Natural killer cell (primary cell): Measurements from ENCODE around the gene TAS2R41. TPM values are rescaled to one million over a fixed set of nuclear protein-coding genes. Genes with fewer than 3 reads are reported as not detected.

Experiments used
- ATAC-seq, 3 donors: fragments of 150-1000 bp in 2 of 3; fragments of 200-7000 bp in 1 of 3; cut with Tn5 transposase; 1 replicate in 1 of 3; 2 replicates in 2 of 3; pipeline ENCODE4 v1.10.0; 2021; ENCODE audit warnings: mild to moderate bottlenecking in 2 of 3, moderate library complexity in 2 of 3
- DNase-seq, 2 donors: peaks; one replicate each; pipeline versions ENCODE4 v3.0.0 to v3.0.0-alpha.2; 2013 to 2021; ENCODE audit warnings: mixed read lengths in 1 of 2
- H3K27ac ChIP-seq: one replicate; pipeline ENCODE4 v1.5.1; 2013; ENCODE audit warnings: mild to moderate bottlenecking, low read length
- H3K27me3 ChIP-seq: one replicate; pipeline ENCODE4 v1.6.1; 2013; ENCODE audit warnings: low read length; ENCODE audit not compliant: control insufficient read depth, insufficient read depth
- H3K36me3 ChIP-seq: one replicate; pipeline ENCODE4 v1.6.1; 2013; ENCODE audit warnings: low read length; ENCODE audit not compliant: control insufficient read depth, insufficient read depth
- H3K4me1 ChIP-seq: one replicate; pipeline ENCODE4 v1.6.1; 2013; ENCODE audit warnings: low read length; ENCODE audit not compliant: control insufficient read depth, insufficient read depth
- H3K4me3 ChIP-seq: one replicate; pipeline ENCODE4 v1.5.1; 2013; ENCODE audit warnings: low read length
- H3K9me3 ChIP-seq: one replicate; pipeline ENCODE4 v1.6.1; 2013; ENCODE audit warnings: low read length; ENCODE audit not compliant: control insufficient read depth, insufficient read depth
- H3K27ac Mint-ChIP-seq, 2 donors: one replicate each; pipeline ENCODE4 v1.8.0; 2022; ENCODE audit warnings: mild to moderate bottlenecking in 2 of 2, mixed read lengths in 2 of 2, moderate library complexity in 1 of 2
- H3K27me3 Mint-ChIP-seq, 2 donors: one replicate each; pipeline ENCODE4 v1.8.0; 2022; ENCODE audit warnings: low read depth in 2 of 2, mixed read lengths in 2 of 2
- H3K36me3 Mint-ChIP-seq: one replicate; pipeline ENCODE4 v1.8.0; 2022; ENCODE audit warnings: mixed read lengths
- H3K4me1 Mint-ChIP-seq, 2 donors: one replicate each; pipeline ENCODE4 v1.8.0; 2022; ENCODE audit warnings: mixed read lengths in 2 of 2
- H3K4me3 Mint-ChIP-seq: one replicate; pipeline ENCODE4 v1.8.0; 2022; ENCODE audit warnings: mild to moderate bottlenecking, moderate library complexity, mixed read lengths
- H3K9me3 Mint-ChIP-seq, 2 donors: one replicate each; pipeline ENCODE4 v1.8.0; 2022; ENCODE audit warnings: mixed read lengths in 2 of 2
- WGBS: methylation state at CpG from one replicate; pipeline ENCODE4 v1.1.7; 2013; ENCODE audit warnings: missing lambda C conversion rate; ENCODE audit not compliant: insufficient coverage; 5-methylcytosine and 5-hydroxymethylcytosine counted together
- intact Hi-C: fragments of 100-400 bp; cut with micrococcal nuclease; formaldehyde crosslinking; loops from one replicate; pipeline ENCODE4 v1.14.2; 2022
- total RNA-seq, 4 donors: library from RNA; stranded (reverse); fragments of 120-200 nt in 1 of 4; gene quantifications; one replicate each; pipeline versions ENCODE4 v1.2.3 to v1.2.4, GENCODE V29; 2013 to 2022
- TF ChIP-seq, protein P1 (sequence below): fragments of 200-600 bp; IDR thresholded peaks from one replicate; pipeline ENCODE4 v1.8.0; 2022; ENCODE audit warnings: antibody characterized with exemption

Gene TAS2R41
- total RNA-seq, 3 donors from 2014 or later (not counting 1 experiment from before 2014, with no cell fraction given), result not detected

- intact Hi-C loops, result no loop called here
- Histone ChIP-seq H3K4me3 (no peak overlapping the region), H3K9me3 (no peaks in the 10 kb centered on the region), H3K27me3 (no peaks in the 10 kb centered on the region), H3K4me1 (no peaks in the 10 kb centered on the region), H3K36me3 (no peaks in the 10 kb centered on the region), H3K27ac (no peak overlapping the region)
- Mint-ChIP-seq H3K27me3 (peaks cover 0 to under 1% of the 10 kb centered on the region in 2 donors), H3K36me3 (no peaks in the 10 kb centered on the region), H3K4me1 (no peaks in the 10 kb centered on the region), H3K9me3 (no peaks in the 10 kb centered on the region), H3K27ac (no peak overlapping the region), H3K4me3 (no peak overlapping the region)
- 73% methylated on average over 1 of the region's 1 CpG for WGBS
- ATAC-seq, result no peak
- TF ChIP-seq, protein P1, sequence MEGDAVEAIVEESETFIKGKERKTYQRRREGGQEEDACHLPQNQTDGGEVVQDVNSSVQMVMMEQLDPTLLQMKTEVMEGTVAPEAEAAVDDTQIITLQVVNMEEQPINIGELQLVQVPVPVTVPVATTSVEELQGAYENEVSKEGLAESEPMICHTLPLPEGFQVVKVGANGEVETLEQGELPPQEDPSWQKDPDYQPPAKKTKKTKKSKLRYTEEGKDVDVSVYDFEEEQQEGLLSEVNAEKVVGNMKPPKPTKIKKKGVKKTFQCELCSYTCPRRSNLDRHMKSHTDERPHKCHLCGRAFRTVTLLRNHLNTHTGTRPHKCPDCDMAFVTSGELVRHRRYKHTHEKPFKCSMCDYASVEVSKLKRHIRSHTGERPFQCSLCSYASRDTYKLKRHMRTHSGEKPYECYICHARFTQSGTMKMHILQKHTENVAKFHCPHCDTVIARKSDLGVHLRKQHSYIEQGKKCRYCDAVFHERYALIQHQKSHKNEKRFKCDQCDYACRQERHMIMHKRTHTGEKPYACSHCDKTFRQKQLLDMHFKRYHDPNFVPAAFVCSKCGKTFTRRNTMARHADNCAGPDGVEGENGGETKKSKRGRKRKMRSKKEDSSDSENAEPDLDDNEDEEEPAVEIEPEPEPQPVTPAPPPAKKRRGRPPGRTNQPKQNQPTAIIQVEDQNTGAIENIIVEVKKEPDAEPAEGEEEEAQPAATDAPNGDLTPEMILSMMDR, result no peak
- no peak for DNase-seq
Measured at GRCh38 chr7:143451746-143452145, 25.9 kb upstream of the TAS2R41 start.

GRCh38 chr7:143452495-143452894 is 25.2 kb upstream of the TAS2R41 start:
- no peak for ATAC-seq
- Histone ChIP-seq H3K27me3 (no peaks in the 10 kb centered on the region), H3K4me1 (no peaks in the 10 kb centered on the region), H3K27ac (no peak overlapping the region), H3K36me3 (no peaks in the 10 kb centered on the region), H3K9me3 (no peaks in the 10 kb centered on the region), H3K4me3 (no peak overlapping the region)
- no peaks in the 10 kb centered on the region for H3K36me3 Mint-ChIP-seq
- 95% methylated on average over 2 of the region's 2 CpGs for WGBS
- no peak for DNase-seq
- H3K27ac Mint-ChIP-seq, result no peak overlapping the region
- no peaks in the 10 kb centered on the region for H3K4me1 Mint-ChIP-seq
- intact Hi-C loops, result no loop called here
- H3K4me3 Mint-ChIP-seq, result no peak overlapping the region
- no peaks in the 10 kb centered on the region for H3K9me3 Mint-ChIP-seq
- peaks cover 0 to 8% of the 10 kb centered on the region in 2 donors for H3K27me3 Mint-ChIP-seq
- TF ChIP-seq, protein P1, result no peak

DNA sequence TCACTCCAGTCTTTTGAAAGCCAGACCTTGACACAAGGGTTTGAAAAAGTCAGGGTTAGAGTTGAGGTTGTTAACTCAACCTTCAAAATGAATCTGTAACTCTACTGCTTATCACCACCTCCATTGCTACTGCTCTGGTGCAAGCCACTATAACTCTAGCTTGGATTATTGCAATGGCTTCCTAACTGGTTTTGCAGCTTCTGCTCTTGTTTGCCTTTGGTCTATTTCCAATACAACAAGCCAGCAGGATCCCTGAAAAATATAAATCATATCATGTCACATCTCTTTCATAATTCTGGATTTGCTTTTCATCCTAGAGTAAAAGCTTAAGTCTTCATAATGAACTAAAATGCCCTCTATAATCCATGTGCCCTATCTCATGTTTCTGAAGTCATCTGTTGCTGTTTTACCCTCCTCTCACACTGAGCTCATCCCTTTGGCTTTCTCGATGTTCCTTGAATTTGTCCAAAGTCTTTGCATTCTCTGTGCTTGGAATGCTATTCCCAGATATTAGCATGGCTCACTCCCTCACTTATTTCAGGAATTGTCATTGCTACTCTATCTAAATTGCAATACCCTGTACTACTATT is 23.5 kb upstream of the TAS2R41 start:
- intact Hi-C loops, result no loop called here
- Histone ChIP-seq H3K4me1 (no peaks in the 10 kb centered on the region), H3K27ac (no peak overlapping the region), H3K27me3 (no peaks in the 10 kb centered on the region), H3K36me3 (no peaks in the 10 kb centered on the region), H3K4me3 (no peak overlapping the region), H3K9me3 (no peaks in the 10 kb centered on the region)
- Mint-ChIP-seq H3K4me3 (no peak overlapping the region), H3K36me3 (no peaks in the 10 kb centered on the region), H3K27me3 (peaks cover 0 to 17% of the 10 kb centered on the region in 2 donors), H3K4me1 (no peaks in the 10 kb centered on the region), H3K9me3 (no peaks in the 10 kb centered on the region), H3K27ac (no peak overlapping the region)
- ATAC-seq (no peak), DNase-seq (no peak)
- WGBS, result 94% methylated on average over 1 of the region's 1 CpG
- TF ChIP-seq, protein P1, result no peak

GRCh38 chr7:143455491-143455890 is 22.2 kb upstream of the TAS2R41 start:
- DNase-seq, result no peak
- Histone ChIP-seq H3K27me3 (no peaks in the 10 kb centered on the region), H3K9me3 (no peaks in the 10 kb centered on the region), H3K4me1 (no peaks in the 10 kb centered on the region), H3K36me3 (no peaks in the 10 kb centered on the region), H3K27ac (no peak overlapping the region), H3K4me3 (no peak overlapping the region)
- intact Hi-C loops, result no loop called here
- ATAC-seq, result no peak
- peaks cover 0 to 17% of the 10 kb centered on the region in 2 donors for H3K27me3 Mint-ChIP-seq
- no peaks in the 10 kb centered on the region for H3K9me3 Mint-ChIP-seq
- WGBS, result 80% methylated on average over 1 of the region's 2 CpGs
- no peak overlapping the region for H3K4me3 Mint-ChIP-seq
- H3K36me3 Mint-ChIP-seq, result no peaks in the 10 kb centered on the region
- H3K27ac Mint-ChIP-seq, result no peak overlapping the region
- no peaks in the 10 kb centered on the region for H3K4me1 Mint-ChIP-seq
- TF ChIP-seq, protein P1, result no peak
